Cardiac muscle cell (in vitro differentiated cells and primary cell): Measurements from ENCODE around the gene MED13L. TPM values are rescaled to one million over a fixed set of nuclear protein-coding genes. Genes with fewer than 3 reads are reported as not detected.

ENCODE experiments used
- DNase-seq, 2 donors: peaks; one replicate each; pipeline versions ENCODE4 v3.0.0 to v3.0.0-alpha.2; 2010 to 2017; ENCODE audit warnings: low read depth in 1 of 2, low spot score in 1 of 2
- H3K27ac ChIP-seq: fragments of 200-600 bp; sonication (generic); 2 replicates; pipeline ENCODE4 v1.5.1; 2016
- H3K27me3 ChIP-seq: fragments of 200-600 bp; sonication (generic); 2 replicates; pipeline ENCODE4 v1.6.0; 2016; ENCODE audit warnings: control low read depth
- H3K36me3 ChIP-seq: fragments of 200-600 bp; sonication (generic); 2 replicates; pipeline ENCODE4 v1.5.1; 2016; ENCODE audit warnings: control low read depth
- H3K4me1 ChIP-seq: fragments of 200-600 bp; sonication (generic); 2 replicates; pipeline ENCODE4 v1.8.1; 2017; ENCODE audit warnings: low read depth, mild to moderate bottlenecking, mixed run types
- H3K4me3 ChIP-seq: fragments of 200-600 bp; sonication (generic); 2 replicates; pipeline ENCODE4 v1.5.1; 2016; ENCODE audit warnings: mild to moderate bottlenecking
- H3K9me3 ChIP-seq: fragments of 200-600 bp; sonication (generic); 2 replicates; pipeline ENCODE4 v1.5.1; 2017; ENCODE audit warnings: low read depth, mild to moderate bottlenecking, control low read depth
- CTCF ChIP-seq: IDR thresholded peaks from 2 replicates; pipeline ENCODE4 v1.5.1; 2012; ENCODE audit warnings: low read depth, mild to moderate bottlenecking, low read length
- polyA plus RNA-seq: library from polyadenylated mRNA; unstranded; fragments of >200 nt; fragmentation: Nextera tagmentation; extraction: Ambion mirVana; gene quantifications from 2 replicates; pipeline ENCODE4 v1.2.1, GENCODE V29; 2016
- total RNA-seq: library from RNA; depleted of rRNA; stranded (reverse); fragments of >200 nt; gene quantifications from 2 replicates; pipeline ENCODE4 v1.2.3, GENCODE V29; 2016

Gene MED13L
- total and polyA plus RNA-seq, 2 experiments from 2014 or later, result 31.3 to 94.3 TPM

GRCh38 chr12:116317139-116317538, 39.6 kb upstream of the MED13L start:
- no peak for TF ChIP-seq CTCF
- H3K9me3 ChIP-seq, result no peaks in the 10 kb centered on the region
- no peak overlapping the region for H3K4me3 ChIP-seq
- H3K27ac ChIP-seq, result no peak overlapping the region
- peaks cover 13% of the 10 kb centered on the region for H3K4me1 ChIP-seq
- H3K27me3 ChIP-seq, result no peaks in the 10 kb centered on the region
- H3K36me3 ChIP-seq, result no peaks in the 10 kb centered on the region
- no peak for DNase-seq

DNA sequence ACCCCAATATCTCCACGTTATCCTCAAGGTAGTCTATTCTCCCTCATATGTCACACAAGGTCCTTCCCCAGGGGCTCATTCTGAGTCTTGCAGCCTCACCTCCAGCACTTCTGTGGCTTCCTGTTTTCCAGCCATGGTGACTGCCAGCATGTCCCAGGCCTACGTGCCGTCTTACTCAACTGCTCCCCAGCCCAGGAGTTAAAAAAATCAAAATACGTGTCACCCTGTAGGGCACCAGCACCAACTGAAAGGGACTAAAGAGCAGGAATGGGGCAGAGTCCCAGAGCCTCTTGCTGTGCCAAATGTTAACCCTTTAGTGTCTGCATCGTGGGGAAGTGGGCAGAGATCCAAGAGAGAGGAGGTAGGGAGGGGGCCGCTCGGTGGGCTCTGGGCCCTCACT, 37.0 kb upstream of the MED13L start:
- Histone ChIP-seq H3K9me3 (no peaks in the 10 kb centered on the region), H3K4me3 (no peak overlapping the region), H3K36me3 (no peaks in the 10 kb centered on the region), H3K4me1 (peaks cover 3% of the 10 kb centered on the region), H3K27me3 (no peaks in the 10 kb centered on the region), H3K27ac (no peak overlapping the region)
- no peak for DNase-seq
- TF ChIP-seq CTCF, result no peak

- TF ChIP-seq CTCF, result no peak
- Histone ChIP-seq H3K9me3 (no peaks in the 10 kb centered on the region), H3K27me3 (no peaks in the 10 kb centered on the region), H3K4me1 (no peaks in the 10 kb centered on the region), H3K4me3 (no peak overlapping the region), H3K36me3 (no peaks in the 10 kb centered on the region), H3K27ac (no peak overlapping the region)
- DNase-seq, result peak in 1 of 2 donors; percentile 88
Observed at GRCh38 chr12:116313194-116313927, 35.9 kb upstream of the MED13L start.

- H3K9me3 ChIP-seq, result no peaks in the 10 kb centered on the region
- H3K4me1 ChIP-seq, result no peaks in the 10 kb centered on the region
- H3K27ac ChIP-seq, result no peak overlapping the region
- H3K4me3 ChIP-seq, result no peak overlapping the region
- DNase-seq, result no peak
- no peaks in the 10 kb centered on the region for H3K36me3 ChIP-seq
- H3K27me3 ChIP-seq, result no peaks in the 10 kb centered on the region
- no peak for TF ChIP-seq CTCF
Observed at GRCh38 chr12:116310082-116310481, 32.6 kb upstream of the MED13L start.

DNA sequence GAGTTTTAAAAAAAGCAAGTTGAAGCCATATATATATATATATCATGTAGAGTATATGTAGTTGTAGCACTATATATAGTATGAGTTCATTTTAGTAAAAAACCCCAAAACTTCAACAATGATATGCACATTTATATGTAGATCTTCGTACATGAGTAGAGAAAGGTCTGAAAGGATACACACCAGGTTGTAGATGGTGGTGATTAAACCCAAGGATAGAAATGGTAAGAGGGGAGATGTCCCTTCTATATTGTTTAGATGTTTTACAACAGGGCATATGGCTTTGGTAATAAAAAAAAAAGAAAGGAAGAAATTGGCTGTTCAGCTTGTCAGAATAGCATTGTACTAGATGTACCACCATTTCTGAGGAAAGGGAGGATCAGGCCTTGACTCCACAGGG, 31.9 kb upstream of the MED13L start:
- TF ChIP-seq CTCF, result no peak
- no peaks in the 10 kb centered on the region for H3K9me3 ChIP-seq
- H3K27ac ChIP-seq, result no peak overlapping the region
- no peaks in the 10 kb centered on the region for H3K4me1 ChIP-seq
- no peaks in the 10 kb centered on the region for H3K27me3 ChIP-seq
- DNase-seq, result no peak
- no peak overlapping the region for H3K4me3 ChIP-seq
- no peaks in the 10 kb centered on the region for H3K36me3 ChIP-seq
